Stimulated activated naive B cell treated with anti-CD40 and anti-IgM and Interleukin-4, amounts not matched to agents 10 μg/mL and 1 μg/mL and 100 μg/mL, for 72 hours (primary cell): Measurements from ENCODE around the gene EGR1.
"Not testable (repeated sequence)": the region's sequence is repeated elsewhere in the genome, so short reads cannot be mapped to it uniquely, and the experiment has no call there.

ENCODE experiments used
- ATAC-seq, 2 donors: fragments of 150-1000 bp; cut with Tn5 transposase; replicated peaks; 2 replicates each; pipeline ENCODE4 v1.10.0; 2021; ENCODE audit warnings: moderate library complexity in 1 of 2
- DNase-seq: peaks from one replicate; pipeline ENCODE4 v3.0.0; 2021
- H3K27ac Mint-ChIP-seq: one replicate; pipeline ENCODE4 v1.8.0; 2022; ENCODE audit warnings: mild to moderate bottlenecking, mixed read lengths
- H3K27me3 Mint-ChIP-seq, 2 donors: one replicate each; pipeline ENCODE4 v1.8.0; 2022; ENCODE audit warnings: mixed read lengths in 2 of 2
- H3K36me3 Mint-ChIP-seq, 2 donors: one replicate each; pipeline ENCODE4 v1.8.0; 2022; ENCODE audit warnings: mixed read lengths in 2 of 2, mild to moderate bottlenecking in 1 of 2
- H3K4me1 Mint-ChIP-seq, 2 donors: one replicate each; pipeline ENCODE4 v1.8.0; 2022; ENCODE audit warnings: mixed read lengths in 2 of 2, mild to moderate bottlenecking in 1 of 2
- H3K4me3 Mint-ChIP-seq, 2 donors: one replicate each; pipeline ENCODE4 v1.8.0; 2022; ENCODE audit warnings: mild to moderate bottlenecking in 2 of 2, mixed read lengths in 2 of 2, moderate library complexity in 1 of 2
- H3K9me3 Mint-ChIP-seq, 2 donors: one replicate each; pipeline ENCODE4 v1.8.0; 2022; ENCODE audit warnings: mixed read lengths in 2 of 2, mild to moderate bottlenecking in 1 of 2

EGR1 gene

GRCh38 chr5:138498376-138498775, 33.1 kb downstream of the EGR1 start:
- peaks cover 0 to under 1% of the 10 kb centered on the region in 2 donors for H3K4me1 Mint-ChIP-seq
- no peaks in the 10 kb centered on the region for H3K9me3 Mint-ChIP-seq
- no peak for DNase-seq
- no peaks in the 10 kb centered on the region for H3K27me3 Mint-ChIP-seq
- ATAC-seq: no peak
- H3K36me3 Mint-ChIP-seq: peaks cover 5 to 12% of the 10 kb centered on the region in 2 donors
- no peak overlapping the region for H3K27ac Mint-ChIP-seq
- H3K4me3 Mint-ChIP-seq: no peak overlapping the region

- Mint-ChIP-seq H3K27ac (no peak overlapping the region), H3K27me3 (no peaks in the 10 kb centered on the region), H3K4me1 (peaks cover 2 to 6% of the 10 kb centered on the region in 2 donors), H3K9me3 (no peaks in the 10 kb centered on the region), H3K4me3 (no peak overlapping the region), H3K36me3 (peaks cover 17 to 18% of the 10 kb centered on the region in 2 donors)
- ATAC-seq: no peak
- DNase-seq: no peak
These were observed 36.8 kb downstream of the EGR1 start for GRCh38 chr5:138502121-138502520.

- Mint-ChIP-seq H3K4me3 (no peak overlapping the region), H3K4me1 (peaks cover 2 to 6% of the 10 kb centered on the region in 2 donors), H3K9me3 (no peaks in the 10 kb centered on the region), H3K27ac (peak overlapping the region; percentile 69), H3K36me3 (peaks cover 19 to 22% of the 10 kb centered on the region in 2 donors), H3K27me3 (no peaks in the 10 kb centered on the region)
- no peak for DNase-seq
- no peak for ATAC-seq
These were observed 37.2 kb downstream of the EGR1 start for GRCh38 chr5:138502521-138502920.

GRCh38 chr5:138503487-138504270, 38.4 kb downstream of the EGR1 start:
- no peak for DNase-seq
- Mint-ChIP-seq H3K9me3 (no peaks in the 10 kb centered on the region), H3K27ac (peak overlapping the region; percentile 39), H3K4me3 (no peak overlapping the region), H3K27me3 (no peaks in the 10 kb centered on the region), H3K36me3 (peaks cover 16 to 22% of the 10 kb centered on the region in 2 donors), H3K4me1 (peaks cover 2 to 6% of the 10 kb centered on the region in 2 donors)
- peak; percentile 58 to 66 for ATAC-seq

- H3K27ac Mint-ChIP-seq: peak overlapping the region; percentile 37
- peaks cover 21 to 29% of the 10 kb centered on the region in 2 donors for H3K36me3 Mint-ChIP-seq
- DNase-seq: no peak
- no peak for ATAC-seq
- no peaks in the 10 kb centered on the region for H3K27me3 Mint-ChIP-seq
- H3K4me1 Mint-ChIP-seq: peaks cover 2 to 6% of the 10 kb centered on the region in 2 donors
- H3K9me3 Mint-ChIP-seq: no peaks in the 10 kb centered on the region
- H3K4me3 Mint-ChIP-seq: no peak overlapping the region
These were observed 39.5 kb downstream of the EGR1 start for GRCh38 chr5:138504799-138505198.

DNA sequence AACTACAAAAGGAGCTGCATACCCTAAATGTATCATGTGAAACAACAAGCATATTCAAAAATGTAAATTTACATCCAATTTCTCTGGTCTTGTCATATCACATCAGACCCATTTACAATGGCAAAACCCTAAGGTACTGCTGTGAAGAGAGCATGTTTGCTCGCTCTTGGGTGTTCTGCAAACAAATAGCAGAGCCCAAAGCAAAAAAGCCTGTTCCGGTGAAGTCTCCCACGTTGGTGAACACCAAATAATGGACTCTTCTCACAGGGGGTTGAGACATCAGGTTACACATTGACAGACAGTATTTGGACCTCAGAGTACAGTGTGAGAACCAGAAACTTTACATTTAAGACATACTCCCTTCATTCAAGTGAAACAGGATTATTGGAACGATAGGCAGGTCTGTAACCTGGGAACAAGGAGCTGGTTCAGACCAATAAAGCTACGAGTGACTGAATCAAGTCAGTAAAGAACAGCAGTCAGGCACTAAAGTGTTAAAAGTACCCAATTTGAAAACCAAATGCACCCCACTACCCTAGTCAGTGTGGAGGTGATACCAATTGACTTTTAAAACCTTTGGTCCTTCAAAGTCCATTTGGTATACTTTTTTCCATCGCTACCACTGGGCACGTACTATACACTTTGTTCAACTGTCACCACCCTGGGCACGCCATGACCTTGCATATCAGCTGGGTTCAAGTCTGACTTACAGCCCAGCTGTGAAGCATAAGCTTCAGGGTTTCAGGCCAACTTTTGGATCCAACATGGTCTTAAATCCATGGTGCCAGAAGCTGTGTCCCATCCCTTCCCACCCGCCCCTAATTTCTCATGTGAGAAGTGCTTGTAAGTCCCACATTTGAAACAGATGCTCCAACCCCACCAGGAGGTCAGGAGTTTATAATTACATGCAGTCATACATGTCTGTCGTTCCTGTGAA, 41.4 kb downstream of the EGR1 start:
- no peaks in the 10 kb centered on the region for H3K9me3 Mint-ChIP-seq
- H3K27me3 Mint-ChIP-seq: no peaks in the 10 kb centered on the region
- DNase-seq (no peak), ATAC-seq (no peak)
- no peak overlapping the region for H3K27ac Mint-ChIP-seq
- H3K4me1 Mint-ChIP-seq: peaks cover 2 to 6% of the 10 kb centered on the region in 2 donors
- H3K36me3 Mint-ChIP-seq: peaks cover 31 to 43% of the 10 kb centered on the region in 2 donors
- H3K4me3 Mint-ChIP-seq: no peak overlapping the region

GRCh38 chr5:138507485-138507884, 42.2 kb downstream of the EGR1 start:
- not testable (repeated sequence) for H3K27ac Mint-ChIP-seq, H3K9me3 Mint-ChIP-seq, DNase-seq, ATAC-seq, H3K27me3 Mint-ChIP-seq, H3K4me3 Mint-ChIP-seq, H3K4me1 Mint-ChIP-seq
- H3K36me3 Mint-ChIP-seq: peaks cover 28 to 45% of the 10 kb centered on the region in 2 donors

DNA sequence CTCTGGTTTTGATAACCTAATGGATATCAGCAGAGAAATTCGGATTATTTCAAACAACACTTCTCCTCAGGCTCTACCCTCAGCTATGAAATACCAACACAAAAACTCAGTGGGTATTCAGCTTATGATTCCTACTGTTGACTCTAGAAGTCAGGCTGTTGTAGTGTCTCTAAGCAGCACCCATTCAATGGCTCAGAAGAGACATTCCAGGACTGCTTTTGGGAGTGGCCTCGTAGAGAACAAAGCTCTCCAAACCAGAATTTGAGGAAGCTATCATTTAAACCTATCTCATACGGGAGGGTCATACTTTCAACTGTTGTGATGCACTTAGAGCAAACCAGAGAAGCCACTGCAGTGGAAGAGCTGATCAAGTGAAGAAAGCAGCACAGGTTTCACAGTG, 43.7 kb downstream of the EGR1 start:
- peaks cover 27 to 48% of the 10 kb centered on the region in 2 donors for H3K36me3 Mint-ChIP-seq
- no peak overlapping the region for H3K4me3 Mint-ChIP-seq
- no peaks in the 10 kb centered on the region for H3K4me1 Mint-ChIP-seq
- no peaks in the 10 kb centered on the region for H3K9me3 Mint-ChIP-seq
- peak overlapping the region; percentile 51 for H3K27ac Mint-ChIP-seq
- H3K27me3 Mint-ChIP-seq: no peaks in the 10 kb centered on the region
- DNase-seq: no peak
- no peak for ATAC-seq

DNA sequence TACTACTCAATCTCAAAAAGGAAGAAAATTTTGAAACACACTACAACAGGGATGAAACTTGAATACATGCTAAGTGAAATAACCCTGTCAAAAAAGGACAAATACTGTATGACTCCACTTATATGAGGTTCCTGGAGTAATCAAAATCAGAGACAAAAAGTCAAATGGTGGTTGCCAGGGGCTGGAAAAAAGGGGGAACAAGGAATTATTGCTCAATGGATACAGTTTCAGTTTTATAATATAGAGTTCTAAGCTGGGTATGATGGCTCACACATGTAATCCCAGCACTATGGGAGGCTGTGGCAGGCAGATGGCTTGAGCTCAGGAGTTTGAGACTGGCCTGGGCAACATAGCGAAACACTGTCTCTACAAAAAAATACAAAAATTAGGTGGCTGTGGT, 48.7 kb downstream of the EGR1 start:
- peaks cover 0 to 3% of the 10 kb centered on the region in 2 donors for H3K4me1 Mint-ChIP-seq
- ATAC-seq: no peak
- H3K27ac Mint-ChIP-seq: no peak overlapping the region
- H3K36me3 Mint-ChIP-seq: peaks cover 41 to 55% of the 10 kb centered on the region in 2 donors
- H3K27me3 Mint-ChIP-seq: no peaks in the 10 kb centered on the region
- DNase-seq: no peak
- no peaks in the 10 kb centered on the region for H3K9me3 Mint-ChIP-seq
- no peak overlapping the region for H3K4me3 Mint-ChIP-seq

DNA sequence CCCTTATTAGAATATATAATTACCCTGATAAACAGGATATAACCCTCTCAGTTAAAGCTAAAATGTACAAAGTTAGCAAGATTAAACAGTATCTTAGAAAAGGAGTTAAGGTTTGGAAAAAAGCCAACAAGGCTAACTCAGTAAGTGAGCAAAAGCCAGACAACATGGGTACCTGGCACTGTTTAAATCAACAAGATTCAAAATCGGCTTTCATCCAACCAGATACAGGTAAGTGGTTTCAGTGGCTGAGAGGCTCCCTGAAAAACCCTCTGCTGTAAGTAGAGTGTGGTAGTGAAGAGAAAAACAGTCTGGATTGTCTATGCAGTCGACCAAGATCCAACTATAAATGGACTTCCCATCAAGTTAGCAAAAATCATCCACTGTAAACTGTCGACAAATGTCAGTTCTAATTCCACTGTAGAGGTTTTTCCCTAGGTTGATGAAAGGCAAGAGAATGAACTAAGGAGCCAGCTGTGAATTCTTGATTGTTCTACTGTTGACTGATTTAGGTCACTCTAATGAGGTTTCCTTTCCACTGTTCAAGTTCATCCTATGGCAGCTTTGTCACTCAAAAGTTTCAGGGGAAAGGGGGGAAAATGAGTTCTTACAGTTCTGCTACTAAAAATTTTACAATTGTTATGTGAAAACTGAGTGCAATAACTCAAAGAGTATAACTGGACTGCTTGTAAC, 50.4 kb downstream of the EGR1 start:
- DNase-seq: no peak
- H3K4me3 Mint-ChIP-seq: no peak overlapping the region
- no peak for ATAC-seq
- peaks cover 3 to 9% of the 10 kb centered on the region in 2 donors for H3K4me1 Mint-ChIP-seq
- no peaks in the 10 kb centered on the region for H3K27me3 Mint-ChIP-seq
- H3K27ac Mint-ChIP-seq: no peak overlapping the region
- H3K36me3 Mint-ChIP-seq: peaks cover 35 to 49% of the 10 kb centered on the region in 2 donors
- no peaks in the 10 kb centered on the region for H3K9me3 Mint-ChIP-seq

GRCh38 chr5:138517437-138517836, 52.2 kb downstream of the EGR1 start:
- no peak overlapping the region for H3K4me3 Mint-ChIP-seq
- no peak for ATAC-seq

More at GRCh38 chr5:138517437-138517836, 52.2 kb downstream of the EGR1 start:
- Mint-ChIP-seq H3K9me3 (no peaks in the 10 kb centered on the region), H3K27ac (no peak overlapping the region), H3K27me3 (no peaks in the 10 kb centered on the region), H3K4me1 (peaks cover 5 to 13% of the 10 kb centered on the region in 2 donors), H3K36me3 (peaks cover 27 to 43% of the 10 kb centered on the region in 2 donors)
- DNase-seq: no peak
